GM19467 (cell line): ENCODE measurements around the gene PGBD5.
"Not testable (repeated sequence)": the region's sequence is repeated elsewhere in the genome, so short reads cannot be mapped to it uniquely, and the experiment has no call there.

Source experiments
- ATAC-seq: cut with Tn5 transposase; IDR thresholded peaks from one replicate; pipeline ENCODE4 v1.9.1; 2021; ENCODE audit warnings: mild to moderate bottlenecking, moderate library complexity; ENCODE audit not compliant: unreplicated experiment

The PGBD5 gene, protein sequence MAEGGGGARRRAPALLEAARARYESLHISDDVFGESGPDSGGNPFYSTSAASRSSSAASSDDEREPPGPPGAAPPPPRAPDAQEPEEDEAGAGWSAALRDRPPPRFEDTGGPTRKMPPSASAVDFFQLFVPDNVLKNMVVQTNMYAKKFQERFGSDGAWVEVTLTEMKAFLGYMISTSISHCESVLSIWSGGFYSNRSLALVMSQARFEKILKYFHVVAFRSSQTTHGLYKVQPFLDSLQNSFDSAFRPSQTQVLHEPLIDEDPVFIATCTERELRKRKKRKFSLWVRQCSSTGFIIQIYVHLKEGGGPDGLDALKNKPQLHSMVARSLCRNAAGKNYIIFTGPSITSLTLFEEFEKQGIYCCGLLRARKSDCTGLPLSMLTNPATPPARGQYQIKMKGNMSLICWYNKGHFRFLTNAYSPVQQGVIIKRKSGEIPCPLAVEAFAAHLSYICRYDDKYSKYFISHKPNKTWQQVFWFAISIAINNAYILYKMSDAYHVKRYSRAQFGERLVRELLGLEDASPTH

DNA sequence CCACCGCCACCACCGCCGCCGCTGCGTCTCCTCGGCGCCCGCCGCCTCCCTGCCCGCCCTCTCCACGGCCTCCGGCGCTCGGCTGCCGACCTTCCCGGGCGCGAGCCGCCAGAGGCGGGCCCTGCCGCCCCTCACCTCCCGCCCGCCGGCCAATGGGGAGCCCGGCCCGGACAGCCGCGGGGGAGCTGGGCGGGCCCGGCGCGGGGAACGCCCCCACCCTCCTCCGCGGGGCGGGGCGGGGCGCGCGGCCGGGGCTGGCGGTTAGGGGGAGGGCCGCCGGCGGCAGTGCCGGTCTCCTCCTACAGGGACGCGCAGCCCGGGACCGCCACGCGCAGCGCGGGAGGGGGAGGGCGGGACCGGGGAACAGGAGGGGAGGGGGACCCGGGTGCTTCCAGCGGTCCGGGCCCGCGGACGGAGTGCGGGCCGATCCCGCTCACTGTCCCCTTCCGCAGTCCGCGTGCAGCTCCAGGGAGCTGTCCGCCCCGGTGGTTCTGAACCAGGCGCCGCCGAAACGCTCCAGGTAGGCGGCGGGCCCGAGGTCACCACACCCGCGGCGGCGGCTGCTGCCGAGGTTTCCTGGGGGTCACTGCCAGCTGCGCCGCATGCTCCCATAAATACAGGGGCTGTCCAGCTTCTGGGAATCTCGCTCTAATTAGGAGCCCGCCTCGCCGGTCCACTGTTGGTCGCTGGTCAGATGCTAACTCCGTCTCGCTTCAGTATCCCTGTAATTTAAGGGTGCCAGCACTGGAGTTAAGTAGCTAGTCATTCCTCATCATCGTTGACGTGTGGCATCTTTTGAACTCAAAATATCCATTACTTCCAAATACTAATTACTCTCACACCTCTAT, at the start of gene PGBD5:
TSS of gene PGBD5 (minus strand) at position 87 of the 848 bp plus-strand sequence. CDS start 404 bp downstream, outside the sequence.
- peak; percentile 70 for ATAC-seq

- ATAC-seq = not testable (repeated sequence)
These were observed 48.8 kb upstream of the PGBD5 start for GRCh38 chr1:230474924-230475323.

GRCh38 chr1:230470750-230471149, 44.6 kb upstream of the PGBD5 start:
- ATAC-seq = not testable (repeated sequence)

- no peak for ATAC-seq
These were observed 43.1 kb upstream of the PGBD5 start for GRCh38 chr1:230469271-230469670.

DNA sequence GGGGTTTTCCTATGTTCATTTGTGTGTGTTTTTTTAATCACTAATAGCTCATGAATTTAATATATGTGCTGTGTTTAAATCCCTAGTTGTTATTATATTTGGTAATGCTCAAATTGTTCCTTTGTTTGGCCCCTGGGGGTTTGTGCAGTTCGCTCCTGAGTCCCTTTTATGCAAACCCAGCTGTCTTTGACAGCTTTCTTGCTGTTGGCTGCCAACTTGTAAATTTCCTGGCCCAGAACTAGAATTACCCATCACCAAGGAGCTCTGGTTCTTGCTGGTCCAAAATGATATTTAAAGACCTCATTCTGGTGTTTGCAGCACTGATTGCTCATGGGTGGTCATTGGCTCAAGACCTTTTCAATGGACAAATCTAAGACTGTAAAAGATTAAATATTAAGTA, 39.6 kb upstream of the PGBD5 start:
- ATAC-seq = no peak

- ATAC-seq = no peak
These were observed 38.5 kb upstream of the PGBD5 start for GRCh38 chr1:230464671-230465070.

- no peak for ATAC-seq
These were observed 37.6 kb upstream of the PGBD5 start for GRCh38 chr1:230463760-230464159.

DNA sequence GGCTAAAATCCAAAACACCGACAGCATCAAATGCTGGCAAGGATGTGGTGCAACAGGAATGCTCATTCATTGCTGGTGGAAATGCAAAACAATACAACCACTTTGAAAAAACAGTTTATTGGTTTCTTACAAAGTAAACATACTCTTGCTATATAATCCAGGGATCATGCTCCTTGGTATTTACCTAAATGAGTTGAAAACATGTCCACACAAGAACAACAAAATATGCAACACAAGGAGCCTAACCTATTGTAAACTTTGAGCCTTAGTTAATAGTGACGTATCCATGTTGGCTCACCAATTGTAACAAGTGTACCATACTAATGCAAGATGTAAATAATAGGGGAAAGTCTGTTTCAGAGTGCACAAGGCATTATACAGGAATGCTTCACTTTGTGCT, 37.2 kb upstream of the PGBD5 start:
- no peak for ATAC-seq

- ATAC-seq = no peak
These were observed 33.3 kb upstream of the PGBD5 start for GRCh38 chr1:230459465-230459864.

DNA sequence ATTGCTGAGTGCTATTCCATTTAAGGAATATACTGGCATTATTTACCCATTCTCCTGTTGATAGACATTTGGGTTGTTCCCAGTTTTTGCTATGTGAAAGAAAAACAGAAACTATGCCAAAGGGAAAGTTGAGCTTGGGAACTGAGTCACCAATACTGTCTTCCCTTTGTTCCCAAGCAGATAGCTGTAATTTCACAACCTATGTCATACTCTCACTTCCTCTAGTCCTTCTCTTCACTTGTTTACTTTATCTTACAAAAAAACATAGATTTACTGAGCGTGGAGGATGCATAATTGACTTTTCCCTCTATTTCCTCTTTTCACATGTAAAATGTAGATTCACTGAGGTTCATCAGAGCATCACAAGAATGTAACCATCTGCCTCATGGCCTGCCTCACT, 32.4 kb upstream of the PGBD5 start:
- ATAC-seq = no peak

DNA sequence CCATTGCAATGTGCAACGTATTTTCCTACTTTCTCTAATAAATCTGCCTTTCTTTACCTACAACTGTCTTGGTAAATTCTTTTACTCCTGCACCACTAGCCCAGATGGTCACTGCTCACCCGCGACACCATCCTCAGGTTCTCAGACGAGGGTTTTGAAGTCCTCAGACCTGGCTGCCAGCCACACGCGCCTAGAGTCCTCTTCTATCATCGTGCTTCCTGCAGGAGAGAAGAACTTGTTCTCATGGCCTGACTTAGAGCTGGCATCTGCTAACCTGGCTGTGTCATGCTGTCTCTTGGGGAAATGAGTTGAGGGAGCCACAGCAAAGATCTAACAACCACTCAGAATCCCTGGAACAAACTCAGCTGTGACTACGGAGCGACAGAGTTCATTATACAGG, 30.3 kb upstream of the PGBD5 start:
- ATAC-seq = no peak

DNA sequence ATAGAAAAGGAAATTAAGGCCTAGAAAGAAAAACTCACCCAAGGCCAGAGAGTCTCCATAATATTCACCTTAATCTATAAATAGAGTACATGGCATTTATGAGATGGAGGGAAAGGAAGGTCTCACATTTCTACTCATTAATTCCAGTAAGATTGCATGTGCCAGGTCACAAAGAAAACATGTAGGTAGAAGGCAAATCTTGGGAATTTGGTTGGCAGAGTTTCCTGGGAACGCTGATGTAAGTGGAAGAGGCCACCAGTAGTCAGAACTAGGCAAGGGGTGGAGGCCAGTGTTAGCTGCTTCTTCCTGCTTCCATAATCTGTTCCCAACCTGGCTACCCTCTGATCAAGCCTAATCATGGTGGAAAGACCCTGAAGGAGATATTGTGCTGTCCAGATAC, 29.2 kb upstream of the PGBD5 start:
- ATAC-seq = no peak

GRCh38 chr1:230453377-230453776, 27.2 kb upstream of the PGBD5 start:
- no peak for ATAC-seq

DNA sequence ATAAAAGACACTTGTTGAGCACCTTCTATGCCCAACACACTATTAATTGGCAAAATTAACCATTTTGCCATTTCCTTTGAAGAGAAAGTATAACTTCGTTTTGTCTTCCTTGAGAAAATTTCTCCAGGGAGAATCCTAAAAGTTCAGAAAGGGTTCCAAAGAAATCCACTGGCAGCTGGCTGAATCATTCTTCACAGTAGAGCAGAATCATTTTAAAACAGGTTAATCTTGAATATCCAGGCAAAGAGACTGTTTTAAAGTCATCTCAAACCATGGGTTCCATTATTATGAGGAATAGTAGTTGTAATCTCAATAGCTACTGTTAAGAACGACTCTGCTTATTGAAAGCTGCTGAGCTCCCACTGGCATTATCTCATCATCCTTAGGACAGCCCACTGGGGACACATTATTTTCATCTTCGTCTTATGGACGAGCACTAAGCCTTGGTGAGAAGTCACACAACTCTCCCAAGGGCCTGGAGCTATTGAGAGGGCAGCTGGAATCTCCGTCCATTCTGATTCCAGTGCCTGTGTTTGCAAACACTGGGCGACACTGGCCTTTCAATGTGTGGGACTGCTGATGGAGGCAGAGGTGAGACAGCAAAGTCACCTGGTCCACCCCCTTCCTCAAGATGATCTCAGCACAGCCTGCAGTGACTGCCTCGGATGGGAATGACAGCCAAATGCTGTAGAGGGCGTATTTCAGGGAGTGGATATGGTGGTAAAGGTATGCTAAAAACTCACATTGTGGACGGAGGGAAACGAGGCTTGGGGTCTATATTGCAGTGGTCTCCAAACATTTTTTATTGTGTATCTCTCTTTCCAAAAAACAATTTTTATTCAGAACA, 15.3 kb upstream of the PGBD5 start:
- no peak for ATAC-seq

GRCh38 chr1:230435108-230435507, 9.0 kb upstream of the PGBD5 start:
- no peak for ATAC-seq

DNA sequence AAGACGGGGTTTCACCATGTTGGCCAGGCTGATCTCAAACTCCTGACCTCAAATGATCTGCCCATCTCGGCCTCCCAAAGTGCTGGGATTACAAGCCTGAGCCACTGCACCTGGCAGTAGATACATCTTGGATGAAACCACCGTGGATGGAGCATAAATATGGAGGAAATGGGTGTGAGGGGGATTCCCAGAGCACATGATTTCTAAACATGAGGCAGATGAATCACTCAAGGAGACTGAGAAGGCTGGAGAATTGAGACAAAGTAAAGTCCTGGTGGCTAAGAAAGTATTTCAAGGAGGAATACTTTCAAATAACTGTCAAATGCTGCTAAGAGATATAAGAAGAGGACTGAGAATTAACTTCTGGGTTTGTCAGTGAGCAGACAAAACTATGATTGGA, 5.4 kb upstream of the PGBD5 start:
- ATAC-seq = no peak

DNA sequence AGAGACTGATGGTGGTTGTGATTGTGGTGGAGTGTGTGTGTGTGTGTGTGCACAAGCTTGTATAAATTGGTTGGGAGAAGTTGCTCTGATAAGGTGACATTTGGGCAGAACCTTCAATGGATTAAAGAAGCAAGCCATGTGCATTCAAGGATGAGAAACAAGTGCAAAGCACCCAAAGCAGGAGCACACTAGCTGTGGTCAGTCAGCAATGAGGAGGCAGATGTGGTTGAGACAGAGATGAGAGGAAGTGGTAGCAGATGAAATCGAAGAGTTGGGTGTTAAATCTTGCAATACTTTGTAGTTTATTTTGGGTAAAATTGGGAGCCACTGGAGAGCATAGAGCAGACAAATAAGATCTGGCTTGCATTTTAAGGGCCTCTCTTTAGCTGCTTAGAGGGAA, 4.4 kb upstream of the PGBD5 start:
- ATAC-seq = no peak

GRCh38 chr1:230429067-230429735, 3.1 kb upstream of the PGBD5 start:
- no peak for ATAC-seq

DNA sequence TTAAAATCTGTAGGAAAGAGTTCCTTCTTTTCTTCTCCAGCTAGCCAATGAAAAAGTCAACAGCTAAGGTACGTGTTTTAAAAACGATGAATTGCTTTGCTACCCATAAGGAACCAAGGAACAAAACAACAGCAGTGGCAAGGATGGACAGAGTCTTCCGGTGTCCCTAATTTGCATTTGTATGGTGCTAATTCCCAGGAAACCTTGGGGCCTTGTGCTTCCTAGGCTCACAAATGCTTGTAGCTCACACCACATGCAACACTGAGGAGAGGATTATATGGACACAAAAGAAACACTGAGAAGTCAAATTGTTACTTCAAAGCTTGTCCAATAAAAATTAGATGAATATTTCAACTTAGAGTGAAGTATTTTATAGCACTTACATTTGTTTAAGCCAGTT, 1.8 kb upstream of the PGBD5 start:
- ATAC-seq = no peak

GRCh38 chr1:230427094-230427876, 1.2 kb upstream of the PGBD5 start:
- ATAC-seq = no peak
